Astrocyte (in vitro differentiated cells and primary cell): Measurements from ENCODE around the gene USP9X.

Experiments
- CTCF ChIP-seq: IDR thresholded peaks from 2 replicates; pipeline ENCODE4 v1.5.1; 2011; ENCODE audit warnings: low read depth, mild to moderate bottlenecking, inconsistent platforms, low read length, moderate library complexity; ENCODE audit not compliant: insufficient read depth
- EZH2 ChIP-seq: IDR thresholded peaks from 2 replicates; pipeline ENCODE4 v1.6.1; 2012; ENCODE audit warnings: mild to moderate bottlenecking, low read length, inconsistent platforms; ENCODE audit not compliant: insufficient read depth

- TF ChIP-seq CTCF (no peak), EZH2 (no peak)
Measured at GRCh38 chrX:41047878-41048534, 37.2 kb upstream of the USP9X start.
